GM12878 (cell line): ENCODE measurements around the gene LRRC8D. TPM values are rescaled to one million over a fixed set of nuclear protein-coding genes. Genes with fewer than 3 reads are reported as not detected.

ENCODE experiments used
- CUX1 ChIP-seq: IDR thresholded peaks from 2 replicates; pipeline ENCODE4 v1.6.1; 2012; ENCODE audit warnings: improper control_type of control experiment, low read depth, low read length; ENCODE audit not compliant: insufficient replicate concordance
- ETV6 ChIP-seq, 2 experiments: fragments of 450-650 bp in 1 of 2; IDR thresholded peaks in 1 of 2; conservative IDR thresholded peaks in 1 of 2; 2 replicates each; pipeline ENCODE4 v1.6.1; 2014; ENCODE audit warnings: antibody characterized with exemption in 1 of 2, borderline replicate concordance in 1 of 2, low read depth in 1 of 2, mild to moderate bottlenecking in 1 of 2, moderate library complexity in 1 of 2
- GATAD2B ChIP-seq: fragments of 450-650 bp; conservative IDR thresholded peaks from 2 replicates; pipeline ENCODE4 v1.6.1; 2017; ENCODE audit warnings: low read depth, mild to moderate bottlenecking, moderate library complexity
- JUND ChIP-seq: IDR thresholded peaks from 2 replicates; pipeline ENCODE4 v1.6.1; 2012; ENCODE audit warnings: low read depth, mild to moderate bottlenecking, low read length, improper control_type of control experiment, moderate library complexity
- polyA plus RNA-seq, 11 experiments: library from polyadenylated mRNA; depleted of rRNA in 4 of 11; unstranded in 6 of 11; stranded (reverse) in 5 of 11; fragments of >200 nt; fragmentation: Nextera tagmentation in 4 of 11; fragmentation: Illumina TruSeq in 1 of 11; extraction: Ambion mirVana in 4 of 11; extraction: Trizol in 1 of 11; gene quantifications; 1 replicate in 1 of 11; 2 replicates in 10 of 11; pipeline versions ENCODE4 v1.2.1 to v1.2.3, GENCODE V29; 2011 to 2016; ENCODE audit warnings: inconsistent platforms in 2 of 11, missing spikeins in 2 of 11, low read depth in 1 of 11
- total RNA-seq, 4 experiments: library from RNA; depleted of rRNA in 3 of 4; stranded (reverse); fragments of >200 nt in 3 of 4; fragmentation: Illumina TruSeq in 1 of 4; extraction: Trizol in 1 of 4; gene quantifications; 2 replicates each; pipeline versions ENCODE4 v1.2.1 to v1.2.3, GENCODE V29; 2013 to 2021

Gene LRRC8D
- total and polyA plus RNA-seq, 10 of the 15 experiments (the other 5 are each of a cell fraction or from before 2014, with no cell fraction given): 5.6 to 44.1 (median 26.8) TPM

GRCh38 chr1:89950703-89951102, 129.9 kb downstream of the LRRC8D start (continued):
- no peak for TF ChIP-seq CUX1
- no peak for TF ChIP-seq ETV6 (conservative IDR thresholded peaks at IDR 0.05 in 1 of 2, IDR thresholded peaks at IDR 0.05 in 1 of 2; ENCODE audit: borderline replicate concordance in 1 of 2, low read depth in 1 of 2)
- no peak for TF ChIP-seq GATAD2B
- TF ChIP-seq JUND: no peak
